BLaER1 treated with 17β-estradiol and CSF1 and Interleukin-3, amounts not matched to agents 10 nM and 100 nM (cell line): ENCODE measurements around the gene GNAQ.

Experiments used
- H3K27ac ChIP-seq, 11 experiments: shearing (Covaris generic); formaldehyde crosslinking; 2 replicates each; pipeline ENCODE4 v1.8.1; 2022
- H3K27me3 ChIP-seq, 11 experiments: shearing (Covaris generic); formaldehyde crosslinking; 2 replicates each; pipeline ENCODE4 v1.8.1; 2022
- H3K36me3 ChIP-seq, 11 experiments: shearing (Covaris generic); formaldehyde crosslinking; 2 replicates each; pipeline ENCODE4 v1.8.1; 2022
- H3K4me1 ChIP-seq, 10 experiments: shearing (Covaris generic); formaldehyde crosslinking; 2 replicates each; pipeline ENCODE4 v1.8.1; 2022
- H3K4me2 ChIP-seq, 11 experiments: shearing (Covaris generic); formaldehyde crosslinking; 2 replicates each; pipeline ENCODE4 v1.8.1; 2022
- H3K4me3 ChIP-seq, 10 experiments: shearing (Covaris generic); formaldehyde crosslinking; 2 replicates each; pipeline ENCODE4 v1.8.1; 2022
- H3K9ac ChIP-seq, 11 experiments: shearing (Covaris generic); formaldehyde crosslinking; 2 replicates each; pipeline ENCODE4 v1.8.1; 2022
- H3K9me3 ChIP-seq, 11 experiments: shearing (Covaris generic); formaldehyde crosslinking; replicated peaks in 1 of 11; 2 replicates each; pipeline ENCODE4 v1.8.1; 2022
- H4K20me1 ChIP-seq, 11 experiments: shearing (Covaris generic); formaldehyde crosslinking; 2 replicates each; pipeline ENCODE4 v1.8.1; 2022
- Cebpa-rat ChIP-seq, 11 experiments: shearing (Covaris generic); IDR thresholded peaks; 2 replicates each; pipeline ENCODE4 v1.8.1; 2022

The GNAQ gene

DNA sequence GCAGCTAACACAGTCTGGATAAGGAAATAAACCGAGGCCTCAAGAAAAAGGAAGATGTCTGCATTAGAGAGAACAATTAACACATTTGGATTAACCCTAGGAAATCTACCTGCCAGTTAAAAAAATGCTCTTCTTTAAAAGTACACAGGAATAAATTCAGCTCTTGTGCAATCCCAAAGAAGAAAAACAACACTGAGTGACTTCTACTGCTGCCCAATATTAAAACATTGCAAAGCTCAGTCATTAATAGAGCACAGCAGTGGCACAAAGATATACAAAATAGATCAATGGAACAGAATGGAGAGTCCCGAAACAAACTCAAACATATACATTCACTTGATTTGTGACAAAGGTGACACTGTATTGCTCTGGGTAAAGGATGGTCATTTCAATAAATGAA, 119.7 kb downstream of the GNAQ start:
- H4K20me1 ChIP-seq: peaks cover 0 to 97% (median 0%) of the 10 kb centered on the region in 11 experiments; a peak in 7 of 22 replicates
- peaks cover 16 to 74% (median 39%) of the 10 kb centered on the region in 11 experiments; a peak in 20 of 22 replicates for H3K36me3 ChIP-seq
- peaks cover 23 to 45% (median 37%) of the 10 kb centered on the region in 10 experiments for H3K4me1 ChIP-seq
- H3K27ac ChIP-seq: no peak overlapping the region
- no peak for TF ChIP-seq Cebpa-rat (IDR thresholded peaks at IDR 0.05)
- H3K4me3 ChIP-seq: no peak overlapping the region
- H3K4me2 ChIP-seq: no peak overlapping the region
- H3K9ac ChIP-seq: no peak overlapping the region
- H3K9me3 ChIP-seq: peaks cover 0 to 56% (median 43%) of the 10 kb centered on the region in 11 experiments; a peak in 18 of 22 replicates
- no peaks in the 10 kb centered on the region for H3K27me3 ChIP-seq

DNA sequence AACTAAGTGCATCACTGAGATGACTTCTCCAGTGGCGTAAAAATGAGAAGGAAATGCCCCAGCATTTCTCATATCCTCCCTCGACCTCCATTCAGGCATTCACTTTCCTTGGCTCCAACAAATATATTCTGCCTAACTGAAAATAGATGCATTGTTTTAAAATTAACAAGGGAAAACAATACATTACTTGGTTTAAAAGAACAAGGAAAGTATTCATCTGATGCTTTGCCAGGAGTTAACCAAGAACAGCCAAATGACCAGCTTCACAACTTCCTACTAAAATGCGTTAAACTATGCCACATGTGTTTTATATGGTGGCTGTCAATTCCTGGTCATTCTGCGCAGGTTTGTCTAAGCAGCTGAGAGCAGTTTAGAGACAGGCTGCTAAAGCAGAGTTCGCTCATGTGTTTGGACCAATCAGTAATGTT, 121.4 kb downstream of the GNAQ start:
- Histone ChIP-seq H4K20me1 (peaks cover 0 to 98% (median 0%) of the 10 kb centered on the region in 11 experiments; a peak in 3 of 22 replicates), H3K36me3 (peaks cover 16 to 73% (median 39%) of the 10 kb centered on the region in 11 experiments; a peak in 20 of 22 replicates), H3K4me1 (peaks cover 20 to 32% (median 28%) of the 10 kb centered on the region in 10 experiments), H3K27me3 (no peaks in the 10 kb centered on the region), H3K4me2 (peak overlapping the region; percentile 33 to 75 (median 52); a peak in 21 of 22 replicates), H3K27ac (peak overlapping the region in 6 of 11 experiments; percentile 19 to 75 (median 44); a peak in 9 of 22 replicates), H3K9ac (no peak overlapping the region), H3K9me3 (peaks cover 0 to 56% (median 43%) of the 10 kb centered on the region in 11 experiments; a peak in 18 of 22 replicates), H3K4me3 (no peak overlapping the region)
- no peak for TF ChIP-seq Cebpa-rat (IDR thresholded peaks at IDR 0.05)

DNA sequence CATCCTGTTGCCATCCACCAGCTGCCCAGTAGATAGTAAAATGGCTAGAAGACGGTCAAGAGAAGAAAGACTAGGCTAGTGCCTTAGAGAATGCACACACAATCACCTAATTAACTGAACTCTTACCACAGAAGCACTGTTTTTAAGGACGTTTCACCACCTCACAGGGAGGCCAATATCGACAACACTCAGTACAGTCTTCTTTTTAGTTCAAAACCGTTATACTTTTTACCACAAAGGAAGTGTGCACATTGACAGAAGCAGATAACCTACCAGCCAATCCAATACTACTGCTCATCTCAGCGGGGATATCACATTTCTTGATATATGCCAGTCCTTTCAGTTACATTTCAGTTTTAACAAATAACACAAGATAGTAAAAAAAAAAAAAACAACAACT, 122.3 kb downstream of the GNAQ start:
- Histone ChIP-seq H3K9me3 (peaks cover 0 to 54% (median 40%) of the 10 kb centered on the region in 11 experiments; a peak in 18 of 22 replicates), H4K20me1 (peaks cover 0 to 99% (median 0%) of the 10 kb centered on the region in 11 experiments; a peak in 3 of 22 replicates), H3K27me3 (no peaks in the 10 kb centered on the region), H3K27ac (peak overlapping the region in 9 of 11 experiments; percentile 10 to 75 (median 63); a peak in 16 of 22 replicates), H3K4me1 (peaks cover 20 to 32% (median 28%) of the 10 kb centered on the region in 10 experiments), H3K36me3 (peaks cover 16 to 77% (median 38%) of the 10 kb centered on the region in 11 experiments; a peak in 20 of 22 replicates), H3K9ac (peak overlapping the region in 2 of 11 experiments; percentile 28 to 30; a peak in 3 of 22 replicates), H3K4me2 (peak overlapping the region; percentile 42 to 75 (median 57); a peak in 21 of 22 replicates), H3K4me3 (no peak overlapping the region)
- TF ChIP-seq Cebpa-rat (IDR thresholded peaks at IDR 0.05): no peak

DNA sequence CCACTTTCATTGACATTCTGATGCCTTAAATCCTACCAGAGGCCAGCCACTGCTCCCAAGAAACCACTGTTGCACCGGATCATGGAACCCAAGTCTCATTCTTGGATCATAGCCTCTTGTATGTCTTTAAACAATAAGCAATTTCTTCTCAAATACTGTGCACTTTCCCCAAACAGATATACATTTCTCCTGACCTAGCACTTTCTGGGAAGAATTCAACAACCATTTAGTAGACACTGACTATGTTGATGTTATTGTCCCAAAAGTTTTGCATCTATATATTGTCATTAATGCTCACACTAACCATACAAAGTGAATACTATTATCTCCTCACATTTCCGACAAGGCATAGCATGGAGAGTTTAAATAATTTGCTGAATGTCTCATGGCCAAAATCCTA, 123.3 kb downstream of the GNAQ start:
- Histone ChIP-seq H3K4me1 (peaks cover 20 to 32% (median 28%) of the 10 kb centered on the region in 10 experiments), H3K9ac (no peak overlapping the region), H4K20me1 (peaks cover 0 to 100% (median 0%) of the 10 kb centered on the region in 11 experiments; a peak in 6 of 22 replicates), H3K36me3 (peaks cover 6 to 77% (median 28%) of the 10 kb centered on the region in 11 experiments; a peak in 19 of 22 replicates), H3K27me3 (no peaks in the 10 kb centered on the region), H3K4me3 (no peak overlapping the region), H3K27ac (peak overlapping the region in 6 of 11 experiments; percentile 58 to 75 (median 66); a peak in 11 of 22 replicates), H3K9me3 (peaks cover 0 to 44% (median 30%) of the 10 kb centered on the region in 11 experiments; a peak in 16 of 22 replicates), H3K4me2 (peak overlapping the region in 6 of 11 experiments; percentile 42 to 75 (median 52); a peak in 10 of 22 replicates)
- no peak for TF ChIP-seq Cebpa-rat (IDR thresholded peaks at IDR 0.05)

DNA sequence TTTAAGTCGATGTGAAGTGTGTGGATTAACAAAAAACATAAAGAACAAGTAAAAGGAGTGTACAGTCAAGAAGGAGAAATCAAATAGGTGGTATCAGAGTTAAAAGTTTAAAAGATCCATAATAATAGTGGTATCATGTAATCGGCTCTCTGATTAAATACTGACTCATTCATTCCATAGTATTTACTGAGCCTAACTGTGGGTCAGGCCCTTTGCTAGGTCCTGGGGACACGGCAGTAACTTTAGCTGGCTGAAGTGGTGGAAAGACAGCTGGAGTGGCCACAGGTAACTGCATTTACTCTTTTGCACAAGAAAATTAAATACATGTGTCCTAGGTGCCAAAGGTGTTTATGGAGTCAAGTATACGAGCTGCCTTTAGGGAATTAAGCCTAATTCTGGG, 124.0 kb downstream of the GNAQ start:
- Histone ChIP-seq H3K4me2 (no peak overlapping the region), H4K20me1 (peaks cover 0 to 100% (median 0%) of the 10 kb centered on the region in 11 experiments; a peak in 6 of 22 replicates), H3K27me3 (no peaks in the 10 kb centered on the region), H3K9ac (no peak overlapping the region), H3K27ac (no peak overlapping the region), H3K4me3 (no peak overlapping the region), H3K36me3 (peaks cover 0 to 78% (median 26%) of the 10 kb centered on the region in 11 experiments; a peak in 18 of 22 replicates), H3K9me3 (peaks cover 0 to 37% (median 24%) of the 10 kb centered on the region in 11 experiments; a peak in 16 of 22 replicates), H3K4me1 (peaks cover 20 to 32% (median 28%) of the 10 kb centered on the region in 10 experiments)
- no peak for TF ChIP-seq Cebpa-rat (IDR thresholded peaks at IDR 0.05)

DNA sequence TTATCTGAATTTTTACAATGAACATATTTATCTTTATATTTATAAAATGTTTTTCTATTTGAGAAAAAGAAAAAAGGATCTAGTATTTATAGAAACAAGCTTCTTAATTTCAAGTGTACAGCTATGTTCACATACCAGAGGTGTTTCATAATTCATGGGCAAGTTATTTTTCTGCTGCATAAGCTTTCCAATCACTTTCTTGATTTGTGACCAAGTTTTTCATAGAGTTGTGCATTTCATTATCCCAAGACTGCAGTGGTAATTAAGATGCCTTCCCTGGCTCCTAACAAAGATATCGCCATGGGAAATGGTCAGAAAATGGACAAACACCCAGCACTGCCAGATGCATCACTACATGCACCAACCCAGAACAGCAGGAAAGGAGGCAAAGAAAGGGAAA, 124.6 kb downstream of the GNAQ start:
- no peak for TF ChIP-seq Cebpa-rat (IDR thresholded peaks at IDR 0.05)
- H3K27ac ChIP-seq: no peak overlapping the region

DNA sequence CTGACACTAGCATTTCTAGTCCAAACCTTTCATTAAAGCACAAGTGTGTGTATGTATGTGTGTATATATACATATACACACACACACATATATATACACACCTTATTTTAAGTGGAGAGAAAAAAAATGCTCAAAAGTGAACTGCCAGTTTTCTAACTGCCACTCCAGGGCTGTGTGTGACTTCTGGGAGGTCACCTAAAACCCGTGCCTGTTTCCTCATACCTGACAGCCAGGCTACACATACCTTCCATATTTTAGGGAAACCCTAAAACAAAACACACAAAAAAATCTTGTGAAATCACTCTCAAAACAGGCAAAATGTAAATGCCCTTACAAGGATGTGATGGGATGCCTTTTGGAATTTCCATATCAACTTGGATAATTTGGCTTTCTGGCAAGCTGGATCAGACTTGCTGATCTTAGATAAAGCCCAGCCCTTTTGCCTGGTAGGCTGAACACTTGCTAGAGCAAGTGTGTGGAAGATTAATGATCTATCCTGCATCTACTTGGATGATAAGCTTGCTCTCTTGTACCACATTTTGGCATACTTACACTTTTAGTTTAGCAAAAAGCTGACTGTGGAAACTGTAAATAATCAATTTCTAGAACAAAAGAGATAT, 127.8 kb downstream of the GNAQ start:
- Histone ChIP-seq H3K9ac (no peak overlapping the region), H3K4me2 (no peak overlapping the region), H3K4me1 (peaks cover under 1 to 7% (median 4%) of the 10 kb centered on the region in 10 experiments; a peak in 15 of 20 replicates), H4K20me1 (peaks cover 0 to 100% (median 0%) of the 10 kb centered on the region in 11 experiments; a peak in 7 of 22 replicates), H3K9me3 (peaks cover 0 to 11% (median 8%) of the 10 kb centered on the region in 11 experiments; a peak in 7 of 22 replicates), H3K27me3 (no peaks in the 10 kb centered on the region), H3K36me3 (peaks cover 0 to 92% (median 14%) of the 10 kb centered on the region in 11 experiments; a peak in 15 of 22 replicates), H3K4me3 (no peak overlapping the region), H3K27ac (no peak overlapping the region)
- no peak for TF ChIP-seq Cebpa-rat (IDR thresholded peaks at IDR 0.05)

More for the DNA sequence above, 124.6 kb downstream of the GNAQ start:
- Histone ChIP-seq H4K20me1 (peaks cover 0 to 100% (median 0%) of the 10 kb centered on the region in 11 experiments; a peak in 6 of 22 replicates), H3K36me3 (peaks cover 0 to 79% (median 27%) of the 10 kb centered on the region in 11 experiments; a peak in 17 of 22 replicates), H3K9ac (no peak overlapping the region), H3K4me1 (peaks cover 20 to 32% (median 28%) of the 10 kb centered on the region in 10 experiments), H3K27me3 (no peaks in the 10 kb centered on the region), H3K4me3 (no peak overlapping the region), H3K4me2 (no peak overlapping the region), H3K9me3 (peaks cover 0 to 31% (median 19%) of the 10 kb centered on the region in 11 experiments; a peak in 16 of 22 replicates)

DNA sequence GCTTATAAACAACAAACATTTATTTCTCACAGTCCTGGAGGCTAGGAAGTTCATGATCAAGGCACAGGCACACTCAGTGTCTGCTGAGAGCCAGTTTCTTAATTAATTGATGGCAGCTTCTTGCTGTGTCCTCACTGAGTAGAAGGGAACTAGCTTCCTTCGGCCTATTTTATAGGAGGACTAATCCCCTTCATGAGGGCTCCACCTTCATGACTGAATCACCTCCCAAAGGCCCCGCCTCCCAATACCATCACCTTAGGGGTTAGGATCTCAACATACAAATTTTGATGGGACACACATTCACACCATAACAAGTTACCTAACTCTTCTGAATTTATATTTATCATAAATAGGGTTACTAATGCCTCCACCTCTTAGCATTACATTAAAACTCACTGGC, 129.8 kb downstream of the GNAQ start:
- H3K9me3 ChIP-seq: no peaks in the 10 kb centered on the region
- H3K9ac ChIP-seq: no peak overlapping the region
- H3K36me3 ChIP-seq: peaks cover 0 to 73% (median 4%) of the 10 kb centered on the region in 11 experiments; a peak in 10 of 22 replicates
- peaks cover 0 to 9% (median 0%) of the 10 kb centered on the region in 10 experiments; a peak in 3 of 20 replicates for H3K4me1 ChIP-seq
- no peak overlapping the region for H3K4me2 ChIP-seq
- H4K20me1 ChIP-seq: peaks cover 0 to 100% (median 0%) of the 10 kb centered on the region in 11 experiments; a peak in 10 of 22 replicates
- H3K4me3 ChIP-seq: no peak overlapping the region
- H3K27ac ChIP-seq: no peak overlapping the region
- no peaks in the 10 kb centered on the region for H3K27me3 ChIP-seq
- no peak for TF ChIP-seq Cebpa-rat (IDR thresholded peaks at IDR 0.05)
